ENCODE measurements around the gene HNRNPH3. TPM values are rescaled to one million over a fixed set of nuclear protein-coding genes. Genes with fewer than 3 reads are reported as not detected.
A peak's percentile ranks its signal among the peaks of the same experiment; 100 is the strongest.

The HNRNPH3 gene, protein sequence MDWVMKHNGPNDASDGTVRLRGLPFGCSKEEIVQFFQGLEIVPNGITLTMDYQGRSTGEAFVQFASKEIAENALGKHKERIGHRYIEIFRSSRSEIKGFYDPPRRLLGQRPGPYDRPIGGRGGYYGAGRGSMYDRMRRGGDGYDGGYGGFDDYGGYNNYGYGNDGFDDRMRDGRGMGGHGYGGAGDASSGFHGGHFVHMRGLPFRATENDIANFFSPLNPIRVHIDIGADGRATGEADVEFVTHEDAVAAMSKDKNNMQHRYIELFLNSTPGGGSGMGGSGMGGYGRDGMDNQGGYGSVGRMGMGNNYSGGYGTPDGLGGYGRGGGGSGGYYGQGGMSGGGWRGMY
- total RNA-seq, result 100 to 1,000 TPM in 1 of 5 donors, 10 to 100 TPM in 4; 29.8 to 206 (median 65.2) TPM
- polyA plus RNA-seq, result 100 to 1,000 TPM; 108 to 122 (median 108) TPM
- long read RNA-seq, donor 1, transcript HNRNPH3-208 (7 exons, 2,704 nt), result major isoform, 15 of 26 reads
- long read RNA-seq, donor 1, partial matches to known transcripts, result 10 of 26 reads
- long read RNA-seq, donor 1, other reads (novel, unspliced or antisense), result 0 of 26 reads
- long read RNA-seq, donor 2, transcript HNRNPH3-208 (7 exons, 2,704 nt), result major isoform, 19 of 43 reads
- long read RNA-seq, donor 2, transcript HNRNPH3-201 (10 exons, 2,339 nt), result minor isoform, 6 of 43 reads
- long read RNA-seq, donor 2, partial matches to known transcripts, result 10 of 43 reads
- long read RNA-seq, donor 2, other reads (novel, unspliced or antisense), result 7 of 43 reads
- long read RNA-seq, donor 3, transcript HNRNPH3-201 (10 exons, 2,339 nt), result major isoform, 7 of 23 reads
- long read RNA-seq, donor 3, partial matches to known transcripts, result 15 of 23 reads
- long read RNA-seq, donor 3, other reads (novel, unspliced or antisense), result 0 of 23 reads
- long read RNA-seq, donor 4, partial matches to known transcripts, result 0 of 2 reads
- long read RNA-seq, donor 4, other reads (novel, unspliced or antisense), result 0 of 2 reads
- long read RNA-seq, donor 5, transcript HNRNPH3-201 (10 exons, 2,339 nt), result major isoform, 13 of 56 reads
- long read RNA-seq, donor 5, partial matches to known transcripts, result 34 of 56 reads
- long read RNA-seq, donor 5, other reads (novel, unspliced or antisense), result 5 of 56 reads
- long read RNA-seq, donor 6, transcript HNRNPH3-208 (7 exons, 2,704 nt), result major isoform, 31 of 121 reads
- long read RNA-seq, donor 6, transcript HNRNPH3-201 (10 exons, 2,339 nt), result minor isoform, 6 of 121 reads
- long read RNA-seq, donor 6, partial matches to known transcripts, result 67 of 121 reads
- long read RNA-seq, donor 6, other reads (novel, unspliced or antisense), result 11 of 121 reads
- long read RNA-seq, donor 7, transcript HNRNPH3-201 (10 exons, 2,339 nt), result major isoform, 5 of 110 reads
- long read RNA-seq, donor 7, partial matches to known transcripts, result 88 of 110 reads
- long read RNA-seq, donor 7, other reads (novel, unspliced or antisense), result 6 of 110 reads
- long read RNA-seq, donor 8, transcript HNRNPH3-208 (7 exons, 2,704 nt), result major isoform, 19 of 92 reads
- long read RNA-seq, donor 8, transcript HNRNPH3-201 (10 exons, 2,339 nt), result minor isoform, 6 of 92 reads
- long read RNA-seq, donor 8, transcript HNRNPH3-202 (10 exons, 1,332 nt), result minor isoform, 5 of 92 reads
- long read RNA-seq, donor 8, partial matches to known transcripts, result 57 of 92 reads
- long read RNA-seq, donor 8, other reads (novel, unspliced or antisense), result 0 of 92 reads
- long read RNA-seq, donor 9, partial matches to known transcripts, result 50 of 59 reads
- long read RNA-seq, donor 9, other reads (novel, unspliced or antisense), result 0 of 59 reads
- long read RNA-seq, donor 10, transcript HNRNPH3-208 (7 exons, 2,704 nt), result major isoform, 8 of 28 reads
- long read RNA-seq, donor 10, transcript HNRNPH3-201 (10 exons, 2,339 nt), result minor isoform, 5 of 28 reads
- long read RNA-seq, donor 10, partial matches to known transcripts, result 0 of 28 reads
- long read RNA-seq, donor 10, other reads (novel, unspliced or antisense), result 12 of 28 reads

GRCh38 chr10:68331455-68332258 is at the start of gene HNRNPH3:
HNRNPH3 (plus strand) TSS chr10:68332064; CDS start chr10:68337222, 5,158 bp downstream.
- 0% methylated on average over 43 to 73 of the region's 73 CpGs for WGBS, 5 donors
- intact Hi-C loops (cut with DNase I; ENCODE audit: low total_unique reads), result loop anchor here (10.0 kb wide), 1 partner anchor 257 kb away; the partner anchor contains the start of gene HERC4
- H3K27ac ChIP-seq, result peak within 1 kb of the TSS; percentile 93 to 100 (median 99)
- DNase-seq, result peak; percentile 99 to 100
- H3K36me3 ChIP-seq, result no peaks in the 10 kb centered on the region
- no peaks in the 10 kb centered on the region for H3K9me3 ChIP-seq
- TF ChIP-seq EP300 (IDR thresholded peaks at IDR 0.05) (no peak), POLR2AphosphoS5 (IDR thresholded peaks at IDR 0.05) (peak in 2 of 3 donors; percentile 100), POLR2A (IDR thresholded peaks at IDR 0.05) (peak in 2 of 4 donors; percentile 97 to 99)
- TF ChIP-seq, protein P1, sequence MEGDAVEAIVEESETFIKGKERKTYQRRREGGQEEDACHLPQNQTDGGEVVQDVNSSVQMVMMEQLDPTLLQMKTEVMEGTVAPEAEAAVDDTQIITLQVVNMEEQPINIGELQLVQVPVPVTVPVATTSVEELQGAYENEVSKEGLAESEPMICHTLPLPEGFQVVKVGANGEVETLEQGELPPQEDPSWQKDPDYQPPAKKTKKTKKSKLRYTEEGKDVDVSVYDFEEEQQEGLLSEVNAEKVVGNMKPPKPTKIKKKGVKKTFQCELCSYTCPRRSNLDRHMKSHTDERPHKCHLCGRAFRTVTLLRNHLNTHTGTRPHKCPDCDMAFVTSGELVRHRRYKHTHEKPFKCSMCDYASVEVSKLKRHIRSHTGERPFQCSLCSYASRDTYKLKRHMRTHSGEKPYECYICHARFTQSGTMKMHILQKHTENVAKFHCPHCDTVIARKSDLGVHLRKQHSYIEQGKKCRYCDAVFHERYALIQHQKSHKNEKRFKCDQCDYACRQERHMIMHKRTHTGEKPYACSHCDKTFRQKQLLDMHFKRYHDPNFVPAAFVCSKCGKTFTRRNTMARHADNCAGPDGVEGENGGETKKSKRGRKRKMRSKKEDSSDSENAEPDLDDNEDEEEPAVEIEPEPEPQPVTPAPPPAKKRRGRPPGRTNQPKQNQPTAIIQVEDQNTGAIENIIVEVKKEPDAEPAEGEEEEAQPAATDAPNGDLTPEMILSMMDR (IDR thresholded peaks at IDR 0.05), result peak in 1 of 7 experiments; percentile 14
- H3K27me3 ChIP-seq, result no peaks in the 10 kb centered on the region
- H3K4me3 ChIP-seq, result peak within 1 kb of the TSS; percentile 85 to 98 (median 94)
- H3K4me1 ChIP-seq, result peaks cover 29 to 66% (median 49%) of the 10 kb centered on the region in 4 donors

DNA sequence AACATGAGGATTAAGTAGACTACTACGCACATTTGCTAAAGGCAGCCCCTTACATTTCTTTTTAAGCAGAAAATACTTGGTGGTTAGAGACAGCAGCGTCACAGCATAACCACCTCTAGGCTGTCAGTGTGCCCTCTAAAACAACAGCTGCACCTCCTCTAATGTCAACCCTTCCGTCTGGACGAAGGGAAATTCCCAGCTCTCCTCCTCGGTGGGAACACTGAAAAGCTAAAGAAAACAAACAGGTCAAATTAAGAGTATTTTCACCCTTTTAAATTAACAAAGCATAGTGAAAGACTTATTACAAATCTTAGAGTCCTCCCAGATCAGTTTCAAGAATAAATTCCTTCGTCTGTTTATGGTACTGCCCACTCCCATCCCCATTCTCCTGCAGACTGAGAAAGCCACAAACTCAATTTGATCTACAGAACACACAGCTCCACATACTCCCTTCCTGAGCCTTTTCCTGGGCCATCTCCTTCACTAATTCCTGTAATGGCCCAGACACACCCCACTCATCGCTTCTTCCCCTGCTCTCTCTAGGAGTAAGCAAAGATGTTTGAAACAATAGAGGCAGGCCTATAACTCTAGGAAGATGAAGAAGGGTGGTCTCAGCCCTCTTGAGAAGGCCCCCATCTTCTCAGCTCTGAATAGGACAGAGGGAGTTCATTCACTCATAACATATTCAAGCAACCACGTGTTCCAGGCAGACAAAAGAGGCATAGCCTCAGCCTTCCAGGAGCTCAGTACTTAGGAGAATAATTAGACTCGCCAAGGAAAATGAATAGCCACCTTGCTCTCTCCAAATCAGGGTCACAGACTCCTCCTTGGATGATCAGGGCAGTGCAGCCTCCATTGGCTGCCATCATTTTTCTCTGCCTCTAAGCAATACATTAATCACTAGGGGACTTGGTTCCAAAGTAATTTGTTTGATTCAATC is 47.5 kb upstream of the HNRNPH3 start:
- no peak for TF ChIP-seq POLR2A (IDR thresholded peaks at IDR 0.05)
- no peak for TF ChIP-seq EP300 (IDR thresholded peaks at IDR 0.05)
- TF ChIP-seq, protein P1 (IDR thresholded peaks at IDR 0.05), result no peak
- TF ChIP-seq POLR2AphosphoS5 (IDR thresholded peaks at IDR 0.05), result no peak
- no peaks in the 10 kb centered on the region for H3K27me3 ChIP-seq
- H3K4me3 ChIP-seq, result no peak overlapping the region
- H3K4me1 ChIP-seq, result no peaks in the 10 kb centered on the region
- WGBS, 5 donors, result 68 to 75% (median 72%) methylated on average over 9 of the region's 9 CpGs
- H3K9me3 ChIP-seq, result peaks cover 0 to 3% (median 0%) of the 10 kb centered on the region in 4 donors
- peaks cover 0 to 51% (median 43%) of the 10 kb centered on the region in 4 donors for H3K36me3 ChIP-seq
- intact Hi-C loops (cut with DNase I; ENCODE audit: low total_unique reads), result no loop called here
- H3K27ac ChIP-seq, result no peak overlapping the region
- no peak for DNase-seq
